HFF-Myc (cell line): ENCODE data around the gene PRSS53.
A peak's percentile ranks its signal among the peaks of the same experiment; 100 is the strongest.

Source experiments
- DNase-seq: peaks from one replicate; pipeline ENCODE4 v3.0.0-alpha.2; 2011; ENCODE audit warnings: low read depth; ENCODE audit errors: extremely low read depth
- H3K4me3 ChIP-seq: replicated peaks from 2 replicates; pipeline ENCODE4 v1.5.1; 2011; ENCODE audit warnings: low read depth, mild to moderate bottlenecking, control low read depth, low read length
- CTCF ChIP-seq: IDR thresholded peaks from 2 replicates; pipeline ENCODE4 v1.5.1; 2012; ENCODE audit warnings: mild to moderate bottlenecking, low read depth, low read length, control low read depth; ENCODE audit errors: missing control alignments

Gene PRSS53

GRCh38 chr16:31043898-31044481 is 44.8 kb downstream of the PRSS53 start:
- TF ChIP-seq CTCF: no peak
- H3K4me3 ChIP-seq: no peak overlapping the region
- DNase-seq: no peak

- H3K4me3 ChIP-seq: no peak overlapping the region
- no peak for TF ChIP-seq CTCF
- no peak for DNase-seq
Measured at GRCh38 chr16:31043352-31043751, 45.4 kb downstream of the PRSS53 start.

GRCh38 chr16:31042866-31043265 is 45.9 kb downstream of the PRSS53 start:
- H3K4me3 ChIP-seq: no peak overlapping the region
- TF ChIP-seq CTCF: no peak
- DNase-seq: no peak

GRCh38 chr16:31038993-31039392 is 49.8 kb downstream of the PRSS53 start:
- TF ChIP-seq CTCF: no peak
- H3K4me3 ChIP-seq: no peak overlapping the region
- DNase-seq: no peak

- no peak for DNase-seq
- H3K4me3 ChIP-seq: no peak overlapping the region
- TF ChIP-seq CTCF: no peak
Measured at GRCh38 chr16:31036691-31037090, 52.1 kb downstream of the PRSS53 start.

DNA sequence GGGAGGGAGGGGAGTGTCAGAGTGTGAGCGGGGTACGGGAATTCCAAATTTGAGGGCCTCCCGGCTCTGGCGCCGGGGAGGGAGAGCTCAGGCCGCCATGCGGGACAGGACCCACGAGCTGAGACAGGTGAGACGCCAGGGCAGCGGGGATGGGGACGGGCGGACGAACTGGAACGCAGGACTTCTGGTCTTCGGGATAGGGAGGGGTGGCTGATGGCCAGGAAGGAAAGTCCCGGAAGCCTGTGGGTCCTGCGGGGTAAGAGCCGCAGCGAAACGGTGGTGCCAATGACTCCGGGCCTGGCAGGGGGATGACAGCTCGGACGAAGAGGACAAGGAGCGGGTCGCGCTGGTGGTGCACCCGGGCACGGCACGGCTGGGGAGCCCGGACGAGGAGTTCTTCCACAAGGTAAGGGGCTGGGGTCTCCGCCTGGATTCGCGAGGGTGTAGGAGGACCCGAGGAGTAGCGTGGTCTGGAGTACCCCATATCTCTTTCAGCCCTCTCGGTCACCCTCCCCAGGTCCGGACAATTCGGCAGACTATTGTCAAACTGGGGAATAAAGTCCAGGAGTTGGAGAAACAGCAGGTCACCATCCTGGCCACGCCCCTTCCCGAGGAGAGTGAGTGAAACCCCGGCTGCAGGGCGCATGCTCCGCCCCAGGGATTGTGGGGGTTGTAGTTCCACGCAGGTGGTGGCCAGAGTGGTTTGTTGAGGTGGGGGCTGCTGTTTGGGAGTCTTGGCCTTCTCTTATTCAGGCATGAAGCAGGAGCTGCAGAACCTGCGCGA is 54.8 kb downstream of the PRSS53 start:
- peak; percentile 39 for DNase-seq
- H3K4me3 ChIP-seq: peak overlapping the region; percentile 81
- TF ChIP-seq CTCF: no peak
